Panc1 (cell line): ENCODE results near the gene FLT1. TPM values are rescaled to one million over a fixed set of nuclear protein-coding genes. Genes with fewer than 3 reads are reported as not detected.

Source experiments
- ATAC-seq: fragments of 200-7000 bp; cut with Tn5 transposase; 2 replicates; pipeline ENCODE4 v1.9.1; 2020; ENCODE audit warnings: mild to moderate bottlenecking, moderate library complexity
- BruUV-seq: library from RNA; stranded (reverse); fragments of 400-500 nt; replicated peaks from 2 replicates; lab custom pipeline; 2021; lab: Mats Ljungman, UMichigan
- CTCF ChIA-PET: fragments of 300-600 bp; sonication (Branson Sonifier 250); formaldehyde crosslinking; loops from one replicate; lab custom pipeline; 2022; ENCODE audit warnings: antibody characterized with exemption; lab: Charles Lee
- POLR2A ChIA-PET: fragments of 300-600 bp; sonication (Branson Sonifier 250); formaldehyde crosslinking; loops from one replicate; lab custom pipeline; 2022; ENCODE audit warnings: antibody characterized with exemption; lab: Charles Lee
- DNase-seq: peaks from one replicate; pipeline ENCODE4 v3.0.0-alpha.2; 2010; ENCODE audit warnings: low read depth, low spot score
- H3K27ac ChIP-seq: 2 replicates; pipeline ENCODE4 v1.5.1; 2011; ENCODE audit warnings: mild to moderate bottlenecking, low read length, inconsistent platforms
- H3K27me3 ChIP-seq: fragments of 200-500 bp; sonication (Bioruptor generic); 2 replicates; pipeline ENCODE4 v1.6.0; 2014; ENCODE audit warnings: low read length, inconsistent platforms; ENCODE audit not compliant: control insufficient read depth, insufficient read depth
- H3K36me3 ChIP-seq: fragments of 200-500 bp; sonication (Bioruptor generic); 2 replicates; pipeline ENCODE4 v1.5.1; 2014; ENCODE audit warnings: inconsistent platforms, mild to moderate bottlenecking, low read length, moderate library complexity; ENCODE audit not compliant: control insufficient read depth, insufficient read depth
- H3K4me1 ChIP-seq: 2 replicates; pipeline ENCODE4 v1.5.1; 2011; ENCODE audit warnings: inconsistent platforms, mild to moderate bottlenecking, low read length, moderate library complexity; ENCODE audit not compliant: control insufficient read depth, insufficient read depth
- H3K4me3 ChIP-seq, 2 experiments: 2 replicates each; pipeline ENCODE4 v1.5.1; 2011 to 2012; ENCODE audit warnings: low read depth in 2 of 2, low read length in 2 of 2, mild to moderate bottlenecking in 2 of 2, inconsistent platforms in 1 of 2, moderate library complexity in 1 of 2
- H3K9me3 ChIP-seq: fragments of 200-500 bp; sonication (Bioruptor generic); 2 replicates; pipeline ENCODE4 v1.5.1; 2014; ENCODE audit warnings: low read depth, mild to moderate bottlenecking, inconsistent platforms, low read length, moderate library complexity; ENCODE audit not compliant: control insufficient read depth, insufficient read depth
- CTCF ChIP-seq: fragments of 450-650 bp; IDR thresholded peaks from 2 replicates; pipeline ENCODE4 v1.5.1; 2017; ENCODE audit warnings: mild to moderate bottlenecking
- POLR2AphosphoS5 ChIP-seq: IDR thresholded peaks from 2 replicates; pipeline ENCODE4 v1.6.1; 2012; ENCODE audit warnings: mild to moderate bottlenecking, low read depth, low read length, moderate library complexity
- REST ChIP-seq, 2 experiments: IDR thresholded peaks; 2 replicates each; pipeline ENCODE4 v1.6.1; 2011 to 2012; ENCODE audit warnings: low read depth in 2 of 2, control low read depth in 1 of 2, low read length in 1 of 2, mild to moderate bottlenecking in 1 of 2, moderate library complexity in 1 of 2; ENCODE audit not compliant: insufficient read depth in 1 of 2
- SIN3A ChIP-seq: IDR thresholded peaks from 2 replicates; pipeline ENCODE4 v1.6.1; 2012; ENCODE audit warnings: low read depth, mild to moderate bottlenecking, low read length, moderate library complexity, borderline replicate concordance; ENCODE audit not compliant: insufficient read depth
- TCF7L2 ChIP-seq: IDR thresholded peaks from 2 replicates; pipeline ENCODE4 v1.6.1; 2011; ENCODE audit warnings: mild to moderate bottlenecking, low read depth, low read length, inconsistent platforms
- in situ Hi-C: cut with HindIII; loops from 2 replicates; pipeline ENCODE4 v1.10.0; 2016; ENCODE audit warnings: low sequenced_read_pairs, low pct_unique_long_range_greater_than_20kb
- intact Hi-C: fragments of 100-400 bp; cut with micrococcal nuclease; formaldehyde crosslinking; loops from one replicate; pipeline ENCODE4 v1.10.0; 2022; ENCODE audit not compliant: unreplicated experiment
- total RNA-seq: library from RNA; stranded (reverse); gene quantifications from one replicate; pipeline ENCODE4 v1.2.1, GENCODE V29; 2021; ENCODE audit not compliant: unreplicated experiment

FLT1 gene
- total RNA-seq, 1 experiment from 2014 or later = 0.15 TPM

DNA sequence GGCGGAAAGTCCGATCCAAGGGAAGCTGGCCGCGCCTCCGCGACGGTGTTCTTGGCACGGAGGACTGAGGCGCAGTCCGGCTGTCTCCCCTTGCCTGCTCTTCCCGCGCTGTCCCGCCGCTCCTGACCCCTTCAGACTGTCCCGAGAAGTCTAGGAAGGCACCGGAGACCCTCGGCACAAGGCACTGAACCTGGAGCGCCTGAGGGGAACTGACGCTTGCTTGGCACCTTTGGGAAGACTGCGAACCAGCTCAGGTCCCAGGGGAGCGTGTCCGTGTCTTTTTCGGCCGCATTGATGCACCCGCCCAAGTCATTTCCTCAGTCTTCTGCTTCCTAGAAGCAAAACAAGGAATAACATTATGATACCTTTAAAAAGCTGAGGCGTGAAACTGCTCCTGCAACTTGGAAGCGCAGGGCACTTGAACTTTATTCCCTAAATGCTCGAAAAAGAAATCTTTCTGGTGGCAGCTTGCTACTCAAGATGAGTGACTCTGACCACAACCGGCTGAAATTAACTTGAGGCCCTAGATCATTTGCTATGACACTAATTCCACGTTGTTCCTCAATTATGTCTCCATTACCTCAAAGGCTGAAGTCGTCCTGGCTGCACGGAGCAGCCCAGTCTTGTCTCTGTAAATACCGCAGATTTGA is 735 bp upstream of the FLT1 start:
- CTCF ChIA-PET = no interaction called here
- POLR2A ChIA-PET = no interaction called here
- Histone ChIP-seq H3K36me3 (no peaks in the 10 kb centered on the region), H3K9me3 (no peaks in the 10 kb centered on the region), H3K27ac (no peak overlapping the region), H3K27me3 (peaks cover 28% of the 10 kb centered on the region), H3K4me1 (no peaks in the 10 kb centered on the region), H3K4me3 (peak overlapping the region; percentile 11 to 32; a peak in 3 of 4 replicates)
- in situ Hi-C loops (no loop called here), intact Hi-C loops (no loop called here)
- no peak for ATAC-seq
- TF ChIP-seq TCF7L2 (no peak), REST (IDR thresholded peaks at IDR 0.05; ENCODE audit: insufficient read depth in 1 of 2, low read depth in 2 of 2, low read length in 1 of 2) (no peak), CTCF (no peak), SIN3A (no peak), POLR2AphosphoS5 (no peak)
- BruUV-seq = no TSS peak
- no peak for DNase-seq

DNA sequence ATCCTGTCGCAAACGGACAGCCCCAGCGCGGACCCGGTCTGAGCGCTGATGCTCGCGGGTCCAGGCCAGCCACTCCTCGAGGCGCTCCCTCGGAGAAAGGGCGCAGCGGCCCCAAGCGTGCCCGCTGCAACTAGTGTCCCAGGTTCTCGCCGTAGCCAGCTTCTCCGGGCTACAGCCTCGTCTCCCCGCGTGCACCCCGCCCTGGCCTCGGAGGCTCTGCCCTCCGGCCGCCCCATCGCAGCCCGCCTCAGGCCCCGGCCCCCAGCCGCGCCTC is 487 bp downstream of the FLT1 start:
- H3K9me3 ChIP-seq = no peaks in the 10 kb centered on the region
- ChIA-PET CTCF (no interaction called here), POLR2A (no interaction called here)
- peak; percentile 67 for ATAC-seq
- H3K4me3 ChIP-seq = peak overlapping the region; percentile 24 to 32; a peak in 3 of 4 replicates
- no peak for TF ChIP-seq SIN3A
- no peak for TF ChIP-seq POLR2AphosphoS5
- no peak for TF ChIP-seq TCF7L2
- no peak for TF ChIP-seq REST (IDR thresholded peaks at IDR 0.05; ENCODE audit: insufficient read depth in 1 of 2, low read depth in 2 of 2, low read length in 1 of 2)
- TF ChIP-seq CTCF = no peak
- in situ Hi-C loops (no loop called here), intact Hi-C loops (no loop called here)
- peaks cover 28% of the 10 kb centered on the region for H3K27me3 ChIP-seq
- no peak for DNase-seq
- H3K4me1 ChIP-seq = no peaks in the 10 kb centered on the region
- no TSS peak for BruUV-seq
- no peaks in the 10 kb centered on the region for H3K36me3 ChIP-seq
- H3K27ac ChIP-seq = no peak overlapping the region
